Hepatocyte (in vitro differentiated cells): Measurements from ENCODE around the gene PLA2G4A. TPM values are rescaled to one million over a fixed set of nuclear protein-coding genes. Genes with fewer than 3 reads are reported as not detected.

Source experiments
- DNase-seq: peaks from one replicate; pipeline ENCODE4 v3.0.0-alpha.2; 2016; ENCODE audit warnings: low spot score
- H2AFZ ChIP-seq: fragments of 200-600 bp; sonication (generic); 2 replicates; pipeline ENCODE4 v1.6.0; 2016; ENCODE audit warnings: antibody characterized with exemption, mild to moderate bottlenecking
- H3K27ac ChIP-seq: fragments of 200-600 bp; sonication (generic); 2 replicates; pipeline ENCODE4 v1.5.1; 2016; ENCODE audit warnings: mild to moderate bottlenecking
- H3K27me3 ChIP-seq: fragments of 200-600 bp; sonication (generic); 2 replicates; pipeline ENCODE4 v1.6.1; 2016
- H3K36me3 ChIP-seq: fragments of 200-600 bp; sonication (generic); replicated peaks from 2 replicates; pipeline ENCODE4 v1.5.1; 2016; ENCODE audit warnings: low read depth; ENCODE audit not compliant: insufficient read depth
- H3K4me1 ChIP-seq: fragments of 200-600 bp; sonication (generic); 2 replicates; pipeline ENCODE4 v1.5.1; 2016; ENCODE audit warnings: mild to moderate bottlenecking, moderate library complexity; ENCODE audit not compliant: insufficient read depth
- H3K4me2 ChIP-seq: fragments of 200-600 bp; sonication (generic); 2 replicates; pipeline ENCODE4 v1.6.0; 2016
- H3K4me3 ChIP-seq: fragments of 200-600 bp; sonication (generic); 2 replicates; pipeline ENCODE4 v1.5.1; 2016; ENCODE audit warnings: mild to moderate bottlenecking
- H3K79me2 ChIP-seq: fragments of 200-600 bp; sonication (generic); 2 replicates; pipeline ENCODE4 v1.6.0; 2017; ENCODE audit warnings: mild to moderate bottlenecking
- H3K9me2 ChIP-seq: fragments of 200-600 bp; sonication (generic); replicated peaks from 2 replicates; pipeline ENCODE4 v1.6.0; 2017; ENCODE audit warnings: mild to moderate bottlenecking; ENCODE audit not compliant: insufficient read depth
- H3K9me3 ChIP-seq: fragments of 200-600 bp; sonication (generic); 2 replicates; pipeline ENCODE4 v1.5.1; 2016; ENCODE audit warnings: low read depth, mild to moderate bottlenecking
- H4K20me1 ChIP-seq: fragments of 200-600 bp; sonication (generic); 2 replicates; pipeline ENCODE4 v1.6.0; 2016; ENCODE audit warnings: mild to moderate bottlenecking; ENCODE audit not compliant: insufficient read depth, poor library complexity, severe bottlenecking
- CTCF ChIP-seq: fragments of 200-600 bp; sonication (generic); IDR thresholded peaks from 2 replicates; pipeline ENCODE4 v1.5.1; 2016; ENCODE audit warnings: antibody characterized with exemption, mild to moderate bottlenecking; ENCODE audit not compliant: poor library complexity
- EZH2 ChIP-seq: fragments of 200-600 bp; sonication (generic); IDR thresholded peaks from 2 replicates; pipeline ENCODE4 v1.6.1; 2016; ENCODE audit warnings: antibody characterized with exemption, mild to moderate bottlenecking, borderline replicate concordance
- EZH2phosphoT487 ChIP-seq: fragments of 200-600 bp; sonication (generic); IDR thresholded peaks from one replicate; pipeline ENCODE4 v1.6.1; 2018; ENCODE audit warnings: antibody characterized with exemption, mild to moderate bottlenecking, low read depth, moderate library complexity; ENCODE audit not compliant: unreplicated experiment, severe bottlenecking
- WGBS: methylation state at CpG from one replicate; pipeline ENCODE4 v1.1.6; 2016; ENCODE audit warnings: low lambda C conversion rate; ENCODE audit errors: missing lambda C conversion rate; 5-methylcytosine and 5-hydroxymethylcytosine counted together
- polyA plus RNA-seq: library from polyadenylated mRNA; unstranded; fragments of >200 nt; fragmentation: Nextera tagmentation; extraction: Ambion mirVana; gene quantifications from 2 replicates; pipeline ENCODE4 v1.2.1, GENCODE V29; 2016
- total RNA-seq: library from RNA; depleted of rRNA; stranded (reverse); fragments of >200 nt; gene quantifications from 2 replicates; pipeline ENCODE4 v1.2.3, GENCODE V29; 2014

The PLA2G4A gene
- total and polyA plus RNA-seq, 2 experiments from 2014 or later: 21.3 to 24.9 TPM

- Histone ChIP-seq H3K4me1 (no peaks in the 10 kb centered on the region), H3K4me2 (no peak overlapping the region), H3K36me3 (no peaks in the 10 kb centered on the region), H2AFZ (no peak overlapping the region), H3K27ac (no peak overlapping the region), H3K9me3 (no peaks in the 10 kb centered on the region), H3K27me3 (no peaks in the 10 kb centered on the region), H3K9me2 (no peaks in the 10 kb centered on the region), H3K79me2 (no peaks in the 10 kb centered on the region), H4K20me1 (no peaks in the 10 kb centered on the region), H3K4me3 (no peak overlapping the region)
- TF ChIP-seq EZH2: no peak
- TF ChIP-seq EZH2phosphoT487: no peak
- no peak for TF ChIP-seq CTCF
- DNase-seq: no peak
Measured at GRCh38 chr1:186799689-186800054, 29.1 kb upstream of the PLA2G4A start.

- Histone ChIP-seq H4K20me1 (no peaks in the 10 kb centered on the region), H3K9me3 (no peaks in the 10 kb centered on the region), H3K79me2 (no peaks in the 10 kb centered on the region), H3K27me3 (no peaks in the 10 kb centered on the region), H2AFZ (no peak overlapping the region), H3K4me1 (no peaks in the 10 kb centered on the region), H3K4me3 (no peak overlapping the region), H3K9me2 (no peaks in the 10 kb centered on the region), H3K27ac (no peak overlapping the region), H3K4me2 (no peak overlapping the region), H3K36me3 (no peaks in the 10 kb centered on the region)
- TF ChIP-seq CTCF (no peak), EZH2phosphoT487 (no peak), EZH2 (no peak)
- WGBS: 88% methylated on average over 1 of the region's 1 CpG
- no peak for DNase-seq
Measured at GRCh38 chr1:186802388-186802787, 26.4 kb upstream of the PLA2G4A start.

GRCh38 chr1:186804679-186805078, 24.1 kb upstream of the PLA2G4A start:
- Histone ChIP-seq H3K9me3 (no peaks in the 10 kb centered on the region), H3K4me1 (no peaks in the 10 kb centered on the region), H3K79me2 (no peaks in the 10 kb centered on the region), H3K9me2 (no peaks in the 10 kb centered on the region), H3K4me3 (no peak overlapping the region), H3K27me3 (no peaks in the 10 kb centered on the region), H3K27ac (no peak overlapping the region), H3K4me2 (no peak overlapping the region), H4K20me1 (no peaks in the 10 kb centered on the region), H2AFZ (no peak overlapping the region), H3K36me3 (no peaks in the 10 kb centered on the region)
- TF ChIP-seq EZH2phosphoT487: no peak
- TF ChIP-seq EZH2: no peak
- TF ChIP-seq CTCF: no peak
- 75% methylated on average over 5 of the region's 5 CpGs for WGBS
- DNase-seq: no peak

GRCh38 chr1:186806477-186806876, 22.3 kb upstream of the PLA2G4A start:
- Histone ChIP-seq H3K79me2 (no peaks in the 10 kb centered on the region), H3K27me3 (no peaks in the 10 kb centered on the region), H2AFZ (no peak overlapping the region), H4K20me1 (no peaks in the 10 kb centered on the region), H3K4me1 (no peaks in the 10 kb centered on the region), H3K36me3 (no peaks in the 10 kb centered on the region), H3K4me3 (no peak overlapping the region), H3K9me2 (no peaks in the 10 kb centered on the region), H3K9me3 (no peaks in the 10 kb centered on the region), H3K27ac (no peak overlapping the region), H3K4me2 (no peak overlapping the region)
- WGBS: 19% methylated on average over 3 of the region's 3 CpGs
- TF ChIP-seq EZH2phosphoT487 (no peak), EZH2 (no peak), CTCF (peak; percentile 26)
- no peak for DNase-seq
